ENCODE measurements around the gene CD93.

Gene CD93

GRCh38 chr20:23086056-23086566 lies at the start of gene CD93:
CD93 (minus strand) TSS chr20:23086324; CDS start chr20:23086192, 132 bp downstream.
- DNase-seq, result peak; percentile 64

GRCh38 chr20:23133560-23133998 lies 47.5 kb upstream of the CD93 start:
- DNase-seq, result peak; percentile 12

- DNase-seq, result peak; percentile 30
Observed at GRCh38 chr20:23132930-23133559, 46.9 kb upstream of the CD93 start.

GRCh38 chr20:23132293-23132929 lies 46.3 kb upstream of the CD93 start:
- DNase-seq, result peak; percentile 10

- DNase-seq, result peak; percentile 12
Observed at GRCh38 chr20:23131766-23132165, 45.6 kb upstream of the CD93 start.

- DNase-seq, result no peak
Observed at GRCh38 chr20:23130622-23131140, 44.6 kb upstream of the CD93 start.

GRCh38 chr20:23129891-23130621 lies 43.9 kb upstream of the CD93 start:
- peak; percentile 6 for DNase-seq

- DNase-seq, result no peak
Observed at GRCh38 chr20:23129266-23129665, 43.1 kb upstream of the CD93 start.

- DNase-seq, result peak; percentile 16
Observed at GRCh38 chr20:23128461-23129125, 42.5 kb upstream of the CD93 start.

GRCh38 chr20:23127506-23128279 lies 41.6 kb upstream of the CD93 start:
- DNase-seq, result peak; percentile 17

- peak; percentile 7 for DNase-seq
Observed at GRCh38 chr20:23126281-23127061, 40.3 kb upstream of the CD93 start.

- DNase-seq, result no peak
Observed at GRCh38 chr20:23125625-23126191, 39.6 kb upstream of the CD93 start.

GRCh38 chr20:23125159-23125558 lies 39.0 kb upstream of the CD93 start:
- DNase-seq, result no peak

GRCh38 chr20:23123886-23124285 lies 37.8 kb upstream of the CD93 start:
- DNase-seq, result no peak

GRCh38 chr20:23122796-23123655 lies 36.9 kb upstream of the CD93 start:
- DNase-seq, result no peak

- no peak for DNase-seq
Observed at GRCh38 chr20:23122321-23122720, 36.2 kb upstream of the CD93 start.

GRCh38 chr20:23121751-23122320 lies 35.7 kb upstream of the CD93 start:
- DNase-seq, result no peak

GRCh38 chr20:23120936-23121750 lies 35.0 kb upstream of the CD93 start:
- DNase-seq, result no peak

- DNase-seq, result no peak
Observed at GRCh38 chr20:23120261-23120660, 34.1 kb upstream of the CD93 start.
